CD4-positive, alpha-beta T cell treated with Interleukin-17A for 4 hours (primary cell): ENCODE measurements around the gene RIPK1.
"Not testable (repeated sequence)": the region's sequence is repeated elsewhere in the genome, so short reads cannot be mapped to it uniquely, and the experiment has no call there.

Experiments
- DNase-seq: peaks from one replicate; pipeline ENCODE4 v3.0.0-alpha.2; 2020; ENCODE audit warnings: mixed read lengths

RIPK1 gene

GRCh38 chr6:3046295-3046694 lies 22.0 kb upstream of the RIPK1 start:
- DNase-seq: no peak

- not testable (repeated sequence) for DNase-seq
These were observed 20.3 kb upstream of the RIPK1 start for GRCh38 chr6:3048009-3048408.

- DNase-seq: no peak
These were observed 15.6 kb upstream of the RIPK1 start for GRCh38 chr6:3052481-3053230.

- no peak for DNase-seq
These were observed 15.1 kb upstream of the RIPK1 start for GRCh38 chr6:3053231-3053508.

GRCh38 chr6:3054229-3055157 lies 13.8 kb upstream of the RIPK1 start:
- DNase-seq: not testable (repeated sequence)

- DNase-seq: not testable (repeated sequence)
These were observed 13.2 kb upstream of the RIPK1 start for GRCh38 chr6:3055158-3055499.

GRCh38 chr6:3057063-3057770 lies 11.1 kb upstream of the RIPK1 start:
- DNase-seq: no peak

- DNase-seq: no peak
These were observed 9.3 kb upstream of the RIPK1 start for GRCh38 chr6:3058957-3059356.

GRCh38 chr6:3060092-3060491 lies 8.2 kb upstream of the RIPK1 start:
- DNase-seq: not testable (repeated sequence)

GRCh38 chr6:3061501-3061941 lies 6.8 kb upstream of the RIPK1 start:
- DNase-seq: no peak

- not testable (repeated sequence) for DNase-seq
These were observed 5.0 kb upstream of the RIPK1 start for GRCh38 chr6:3063340-3063732.

GRCh38 chr6:3063733-3064700 lies 4.3 kb upstream of the RIPK1 start:
- peak; percentile 92 for DNase-seq

- no peak for DNase-seq
These were observed 3.3 kb downstream of the RIPK1 start for GRCh38 chr6:3071568-3071967.

- DNase-seq: no peak
These were observed 4.5 kb downstream of the RIPK1 start for GRCh38 chr6:3072798-3073197.

GRCh38 chr6:3073382-3073781 lies 5.1 kb downstream of the RIPK1 start:
- DNase-seq: no peak

- no peak for DNase-seq
These were observed 7.4 kb downstream of the RIPK1 start for GRCh38 chr6:3075772-3076113.

- no peak for DNase-seq
These were observed 8.0 kb downstream of the RIPK1 start for GRCh38 chr6:3076320-3076719.

GRCh38 chr6:3077430-3077829 lies 9.1 kb downstream of the RIPK1 start:
- no peak for DNase-seq

GRCh38 chr6:3078952-3079351 lies 10.7 kb downstream of the RIPK1 start:
- DNase-seq: not testable (repeated sequence)

GRCh38 chr6:3079682-3080081 lies 11.4 kb downstream of the RIPK1 start:
- DNase-seq: no peak

GRCh38 chr6:3081960-3082359 lies 13.7 kb downstream of the RIPK1 start:
- DNase-seq: no peak

GRCh38 chr6:3085074-3085473 lies 16.8 kb downstream of the RIPK1 start:
- no peak for DNase-seq
